Thoracic aorta (tissue), 2 donors: Measurements from ENCODE around the gene F11. TPM values are rescaled to one million over a fixed set of nuclear protein-coding genes. Genes with fewer than 3 reads are reported as not detected.
"Not testable (repeated sequence)": the region's sequence is repeated elsewhere in the genome, so short reads cannot be mapped to it uniquely, and the experiment has no call there.

Experiments used
- ATAC-seq: fragments of 150-250 bp; one replicate; pipeline ENCODE4 v1.8.0; 2017; ENCODE audit warnings: low read depth; ENCODE audit not compliant: insufficient number of reproducible peaks, low FRiP score
- DNase-seq: peaks from one replicate; pipeline ENCODE4 v3.0.0-alpha.2; 2020; ENCODE audit warnings: low spot score
- H3K27ac ChIP-seq, 2 donors: fragments of 200-600 bp; sonication (generic); 1 replicate in 1 of 2; 2 replicates in 1 of 2; pipeline ENCODE4 v1.5.1; 2016; ENCODE audit warnings: mild to moderate bottlenecking in 2 of 2, moderate library complexity in 2 of 2
- H3K27me3 ChIP-seq: fragments of 200-600 bp; sonication (generic); replicated peaks from 2 replicates; pipeline ENCODE4 v1.6.0; 2016; ENCODE audit warnings: mild to moderate bottlenecking; ENCODE audit not compliant: insufficient read depth
- H3K36me3 ChIP-seq: fragments of 200-600 bp; sonication (generic); one replicate; pipeline ENCODE4 v1.5.1; 2016
- H3K4me1 ChIP-seq, 2 donors: fragments of 200-600 bp; sonication (generic); 1 replicate in 1 of 2; 2 replicates in 1 of 2; pipeline versions ENCODE4 v1.5.1 to v1.6.0; 2016; ENCODE audit warnings: low read depth in 2 of 2, mild to moderate bottlenecking in 1 of 2; ENCODE audit not compliant: control insufficient read depth in 1 of 2
- H3K4me3 ChIP-seq: fragments of 200-600 bp; sonication (generic); 2 replicates; pipeline ENCODE4 v1.5.1; 2016; ENCODE audit warnings: mild to moderate bottlenecking
- H3K9me3 ChIP-seq: fragments of 200-600 bp; sonication (generic); 2 replicates; pipeline ENCODE4 v1.5.1; 2016
- CTCF ChIP-seq: fragments of 200-600 bp; sonication (generic); IDR thresholded peaks from one replicate; pipeline ENCODE4 v1.5.1; 2019; ENCODE audit warnings: antibody characterized with exemption
- total RNA-seq, 2 donors: library from RNA; depleted of rRNA; stranded (reverse); fragments of >200 nt; gene quantifications; one replicate each; pipeline versions ENCODE4 v1.1.0 to v1.2.3, GENCODE V29; 2016

F11 gene
- total RNA-seq, 2 donors from 2014 or later: not detected

- Histone ChIP-seq H3K27me3 (no peaks in the 10 kb centered on the region), H3K9me3 (no peaks in the 10 kb centered on the region), H3K27ac (no peak overlapping the region), H3K4me3 (no peak overlapping the region), H3K36me3 (no peaks in the 10 kb centered on the region), H3K4me1 (no peaks in the 10 kb centered on the region)
- no peak for ATAC-seq
- no peak for TF ChIP-seq CTCF
- DNase-seq: no peak
Observed at GRCh38 chr4:186244835-186245234, 21.2 kb upstream of the F11 start.

- not testable (repeated sequence) for H3K27ac ChIP-seq, H3K9me3 ChIP-seq, H3K4me1 ChIP-seq, DNase-seq, H3K27me3 ChIP-seq, H3K36me3 ChIP-seq, H3K4me3 ChIP-seq, ATAC-seq
Observed at GRCh38 chr4:186247062-186247752, 18.8 kb upstream of the F11 start.

- Histone ChIP-seq H3K27me3 (no peaks in the 10 kb centered on the region), H3K9me3 (no peaks in the 10 kb centered on the region), H3K36me3 (no peaks in the 10 kb centered on the region), H3K4me1 (no peaks in the 10 kb centered on the region), H3K4me3 (no peak overlapping the region), H3K27ac (no peak overlapping the region)
- DNase-seq (no peak), ATAC-seq (no peak)
- no peak for TF ChIP-seq CTCF
Observed at GRCh38 chr4:186248643-186249042, 17.3 kb upstream of the F11 start.

- no peaks in the 10 kb centered on the region for H3K4me1 ChIP-seq
- ATAC-seq (no peak), DNase-seq (no peak)
- no peaks in the 10 kb centered on the region for H3K36me3 ChIP-seq
- no peak overlapping the region for H3K4me3 ChIP-seq
- H3K27ac ChIP-seq: no peak overlapping the region
- H3K27me3 ChIP-seq: no peaks in the 10 kb centered on the region
- H3K9me3 ChIP-seq: no peaks in the 10 kb centered on the region
- no peak for TF ChIP-seq CTCF
Observed at GRCh38 chr4:186249785-186250754, 15.9 kb upstream of the F11 start.

- ATAC-seq (no peak), DNase-seq (no peak)
- no peaks in the 10 kb centered on the region for H3K4me1 ChIP-seq
- no peaks in the 10 kb centered on the region for H3K36me3 ChIP-seq
- no peak for TF ChIP-seq CTCF
- H3K9me3 ChIP-seq: no peaks in the 10 kb centered on the region
- H3K27me3 ChIP-seq: no peaks in the 10 kb centered on the region
- no peak overlapping the region for H3K27ac ChIP-seq
- no peak overlapping the region for H3K4me3 ChIP-seq
Observed at GRCh38 chr4:186250760-186251159, 15.2 kb upstream of the F11 start.
